Parietal lobe (tissue), 2 donors: ENCODE data around the gene COBLL1. TPM values are rescaled to one million over a fixed set of nuclear protein-coding genes. Genes with fewer than 3 reads are reported as not detected.

ENCODE experiments used
- small RNA-seq: library from RNA; depleted of rRNA; stranded (forward); fragments of <200 nt; gene quantifications from one replicate; pipeline ENCODE3, GENCODE V24; 2014; ENCODE audit warnings: low replicate concordance
- total RNA-seq: library from RNA; depleted of rRNA; stranded (reverse); fragments of >200 nt; gene quantifications from one replicate; pipeline ENCODE4 v1.2.3, GENCODE V29; 2014

COBLL1 gene
- total RNA-seq = 13.8 TPM

GRCh38 chr2:164841719-164842623 lies at the start of gene COBLL1:
Gene COBLL1, minus strand, starts transcription at chr2:164841823. Its CDS starts 627 bp downstream, at chr2:164841196.

Small RNA genes lying within 50 kb of the gene (small RNA-seq; reads per million reads assigned to genes)
- gene RNA5SP110 (not detected), gene SNORA70F (not detected)

Other genes starting within 250 kb of the COBLL1 start
- 19.1 TPM for gene GRB14, start 220.3 kb downstream of the COBLL1 start, total RNA-seq
- gene SLC38A11, start 113.7 kb upstream of the COBLL1 start, total RNA-seq = 7.8 TPM